ENCODE results near the gene IQCC. TPM values are rescaled to one million over a fixed set of nuclear protein-coding genes. Genes with fewer than 3 reads are reported as not detected.

The IQCC gene
- total RNA-seq, 4 donors from 2014 or later = 1.00 to 2.0 (median 1.9) TPM; not detected in 1

GRCh38 chr1:32216566-32216965, 11.1 kb downstream of the IQCC start:
- in situ Hi-C loops (cut with MboI; ENCODE audit: low pct_ligation_motif_present in 1 of 4, low pct_unique_long_range_greater_than_20kb in 1 of 4, low sequenced_read_pairs in 3 of 4) (loop anchor here in 1 of 4 donors (25.0 kb wide), 1 partner anchor 171 kb away; the partner anchor contains the start of gene BSDC1), intact Hi-C loops (cut with DNase I; ENCODE audit: low total_unique reads) (no loop called here)
- H3K36me3 ChIP-seq = no peaks in the 10 kb centered on the region

GRCh38 chr1:32219022-32219421, 13.6 kb downstream of the IQCC start:
- Histone ChIP-seq H3K4me3 (no peak overlapping the region), H3K27me3 (no peaks in the 10 kb centered on the region), H3K9me3 (no peaks in the 10 kb centered on the region), H3K4me1 (peaks cover 28 to 49% (median 43%) of the 10 kb centered on the region in 4 donors), H3K36me3 (no peaks in the 10 kb centered on the region), H3K27ac (no peak overlapping the region)
- in situ Hi-C loops (cut with MboI; ENCODE audit: low pct_ligation_motif_present in 1 of 4, low pct_unique_long_range_greater_than_20kb in 1 of 4, low sequenced_read_pairs in 3 of 4) (loop anchor here in 1 of 4 donors (25.0 kb wide), 1 partner anchor 168 kb away; the partner anchor contains the start of gene BSDC1), intact Hi-C loops (cut with DNase I; ENCODE audit: low total_unique reads) (no loop called here)
- WGBS, 2 donors (ENCODE audit: low coverage in 1 of 2) = 92 to 93% methylated on average over 6 to 7 of the region's 7 CpGs
- DNase-seq = no peak
- no peak for TF ChIP-seq POLR2A (IDR thresholded peaks at IDR 0.05)
- TF ChIP-seq CTCF (IDR thresholded peaks at IDR 0.05) = no peak

More at GRCh38 chr1:32216566-32216965, 11.1 kb downstream of the IQCC start:
- peaks cover 16 to 35% (median 29%) of the 10 kb centered on the region in 4 donors for H3K4me1 ChIP-seq
- no peaks in the 10 kb centered on the region for H3K9me3 ChIP-seq
- TF ChIP-seq POLR2A (IDR thresholded peaks at IDR 0.05) = no peak
- TF ChIP-seq EP300 (IDR thresholded peaks at IDR 0.05; ENCODE audit: low read depth) = no peak
- no peak for TF ChIP-seq POLR2AphosphoS5 (IDR thresholded peaks at IDR 0.05)
- TF ChIP-seq CTCF (IDR thresholded peaks at IDR 0.05) = no peak
- WGBS, 2 donors (ENCODE audit: low coverage in 1 of 2) = 79% methylated on average over 5 of the region's 5 CpGs; no CpG with 5 or more reads in 1 of the 2 donors
- no peaks in the 10 kb centered on the region for H3K27me3 ChIP-seq
- DNase-seq = no peak
- H3K27ac ChIP-seq = peak overlapping the region; percentile 87 to 89 (median 88)
- H3K4me3 ChIP-seq = no peak overlapping the region

- Histone ChIP-seq H3K36me3 (peaks cover 0 to 6% (median 0%) of the 10 kb centered on the region in 4 donors), H3K9me3 (no peaks in the 10 kb centered on the region), H3K27ac (peak overlapping the region; percentile 87 to 93 (median 91)), H3K4me1 (peaks cover 27 to 41% (median 35%) of the 10 kb centered on the region in 4 donors), H3K27me3 (no peaks in the 10 kb centered on the region), H3K4me3 (peak overlapping the region in 3 of 4 donors; percentile 79 to 95 (median 84))
- intact Hi-C loops (cut with DNase I; ENCODE audit: low total_unique reads) (no loop called here), in situ Hi-C loops (cut with MboI; ENCODE audit: low pct_ligation_motif_present in 1 of 4, low pct_unique_long_range_greater_than_20kb in 1 of 4, low sequenced_read_pairs in 3 of 4) (loop anchor here in 1 of 4 donors (25.0 kb wide), 1 partner anchor 166 kb away; the partner anchor contains the start of gene BSDC1)
- no peak for DNase-seq
- 89 to 100% methylated on average over 2 to 4 of the region's 4 CpGs for WGBS, 2 donors (ENCODE audit: low coverage in 1 of 2)
- TF ChIP-seq POLR2AphosphoS5 (IDR thresholded peaks at IDR 0.05) = no peak
- no peak for TF ChIP-seq CTCF (IDR thresholded peaks at IDR 0.05)
- TF ChIP-seq POLR2A (IDR thresholded peaks at IDR 0.05) = no peak
- TF ChIP-seq EP300 (IDR thresholded peaks at IDR 0.05; ENCODE audit: low read depth) = no peak
Measured at GRCh38 chr1:32220746-32221580, 15.5 kb downstream of the IQCC start.

GRCh38 chr1:32221581-32221979, 16.1 kb downstream of the IQCC start:
- no peaks in the 10 kb centered on the region for H3K27me3 ChIP-seq
- TF ChIP-seq CTCF (IDR thresholded peaks at IDR 0.05) (no peak), POLR2A (IDR thresholded peaks at IDR 0.05) (no peak), POLR2AphosphoS5 (IDR thresholded peaks at IDR 0.05) (no peak), EP300 (IDR thresholded peaks at IDR 0.05; ENCODE audit: low read depth) (no peak)
- H3K27ac ChIP-seq = peak overlapping the region; percentile 87 to 93 (median 91)
- no peak for DNase-seq
- no peaks in the 10 kb centered on the region for H3K9me3 ChIP-seq
- peaks cover 23 to 35% (median 29%) of the 10 kb centered on the region in 4 donors for H3K4me1 ChIP-seq
- 7 to 20% methylated on average over 2 to 11 of the region's 13 CpGs for WGBS, 2 donors (ENCODE audit: low coverage in 1 of 2)
- in situ Hi-C loops (cut with MboI; ENCODE audit: low pct_ligation_motif_present in 1 of 4, low pct_unique_long_range_greater_than_20kb in 1 of 4, low sequenced_read_pairs in 3 of 4) = loop anchor here in 1 of 4 donors (25.0 kb wide), 1 partner anchor 166 kb away; the partner anchor contains the start of gene BSDC1
- intact Hi-C loops (cut with DNase I; ENCODE audit: low total_unique reads) = no loop called here
- H3K36me3 ChIP-seq = peaks cover 0 to 12% (median 2%) of the 10 kb centered on the region in 4 donors
- H3K4me3 ChIP-seq = peak overlapping the region; percentile 79 to 98 (median 90)
